Panc1 (cell line): ENCODE measurements around the gene ACSBG1. TPM values are rescaled to one million over a fixed set of nuclear protein-coding genes. Genes with fewer than 3 reads are reported as not detected.

Experiments
- ATAC-seq: fragments of 200-7000 bp; cut with Tn5 transposase; 2 replicates; pipeline ENCODE4 v1.9.1; 2020; ENCODE audit warnings: mild to moderate bottlenecking, moderate library complexity
- BruUV-seq: library from RNA; stranded (reverse); fragments of 400-500 nt; replicated peaks from 2 replicates; lab custom pipeline; 2021; lab: Mats Ljungman, UMichigan
- CTCF ChIA-PET: fragments of 300-600 bp; sonication (Branson Sonifier 250); formaldehyde crosslinking; loops from one replicate; lab custom pipeline; 2022; ENCODE audit warnings: antibody characterized with exemption; lab: Charles Lee
- POLR2A ChIA-PET: fragments of 300-600 bp; sonication (Branson Sonifier 250); formaldehyde crosslinking; loops from one replicate; lab custom pipeline; 2022; ENCODE audit warnings: antibody characterized with exemption; lab: Charles Lee
- DNase-seq: peaks from one replicate; pipeline ENCODE4 v3.0.0-alpha.2; 2010; ENCODE audit warnings: low read depth, low spot score
- H3K27ac ChIP-seq: 2 replicates; pipeline ENCODE4 v1.5.1; 2011; ENCODE audit warnings: mild to moderate bottlenecking, low read length, inconsistent platforms
- H3K27me3 ChIP-seq: fragments of 200-500 bp; sonication (Bioruptor generic); 2 replicates; pipeline ENCODE4 v1.6.0; 2014; ENCODE audit warnings: low read length, inconsistent platforms; ENCODE audit not compliant: control insufficient read depth, insufficient read depth
- H3K36me3 ChIP-seq: fragments of 200-500 bp; sonication (Bioruptor generic); 2 replicates; pipeline ENCODE4 v1.5.1; 2014; ENCODE audit warnings: inconsistent platforms, mild to moderate bottlenecking, low read length, moderate library complexity; ENCODE audit not compliant: control insufficient read depth, insufficient read depth
- H3K4me1 ChIP-seq: 2 replicates; pipeline ENCODE4 v1.5.1; 2011; ENCODE audit warnings: inconsistent platforms, mild to moderate bottlenecking, low read length, moderate library complexity; ENCODE audit not compliant: control insufficient read depth, insufficient read depth
- H3K4me3 ChIP-seq, 2 experiments: 2 replicates each; pipeline ENCODE4 v1.5.1; 2011 to 2012; ENCODE audit warnings: low read depth in 2 of 2, low read length in 2 of 2, mild to moderate bottlenecking in 2 of 2, inconsistent platforms in 1 of 2, moderate library complexity in 1 of 2
- H3K9me3 ChIP-seq: fragments of 200-500 bp; sonication (Bioruptor generic); 2 replicates; pipeline ENCODE4 v1.5.1; 2014; ENCODE audit warnings: low read depth, mild to moderate bottlenecking, inconsistent platforms, low read length, moderate library complexity; ENCODE audit not compliant: control insufficient read depth, insufficient read depth
- CTCF ChIP-seq: fragments of 450-650 bp; IDR thresholded peaks from 2 replicates; pipeline ENCODE4 v1.5.1; 2017; ENCODE audit warnings: mild to moderate bottlenecking
- POLR2AphosphoS5 ChIP-seq: IDR thresholded peaks from 2 replicates; pipeline ENCODE4 v1.6.1; 2012; ENCODE audit warnings: mild to moderate bottlenecking, low read depth, low read length, moderate library complexity
- REST ChIP-seq, 2 experiments: IDR thresholded peaks; 2 replicates each; pipeline ENCODE4 v1.6.1; 2011 to 2012; ENCODE audit warnings: low read depth in 2 of 2, control low read depth in 1 of 2, low read length in 1 of 2, mild to moderate bottlenecking in 1 of 2, moderate library complexity in 1 of 2; ENCODE audit not compliant: insufficient read depth in 1 of 2
- SIN3A ChIP-seq: IDR thresholded peaks from 2 replicates; pipeline ENCODE4 v1.6.1; 2012; ENCODE audit warnings: low read depth, mild to moderate bottlenecking, low read length, moderate library complexity, borderline replicate concordance; ENCODE audit not compliant: insufficient read depth
- TCF7L2 ChIP-seq: IDR thresholded peaks from 2 replicates; pipeline ENCODE4 v1.6.1; 2011; ENCODE audit warnings: mild to moderate bottlenecking, low read depth, low read length, inconsistent platforms
- in situ Hi-C: cut with HindIII; loops from 2 replicates; pipeline ENCODE4 v1.10.0; 2016; ENCODE audit warnings: low sequenced_read_pairs, low pct_unique_long_range_greater_than_20kb
- intact Hi-C: fragments of 100-400 bp; cut with micrococcal nuclease; formaldehyde crosslinking; loops from one replicate; pipeline ENCODE4 v1.10.0; 2022; ENCODE audit not compliant: unreplicated experiment
- total RNA-seq: library from RNA; stranded (reverse); gene quantifications from one replicate; pipeline ENCODE4 v1.2.1, GENCODE V29; 2021; ENCODE audit not compliant: unreplicated experiment

ACSBG1 gene
- total RNA-seq, 1 experiment from 2014 or later = 0.31 TPM

- H3K27ac ChIP-seq = no peak overlapping the region
- no TSS peak for BruUV-seq
- intact Hi-C loops = no loop called here
- ATAC-seq (no peak), DNase-seq (no peak)
- ChIA-PET POLR2A (interaction anchor here (0.6 to 0.7 kb wide), 2 partner anchors 29 to 1000 kb away, joined by 4 to 7 read pairs; no protein-coding TSS in a partner anchor), CTCF (interaction anchor here (0.6 kb wide), 1 partner anchor 96 kb away, joined by 6 read pairs; no protein-coding TSS in a partner anchor)
- H3K9me3 ChIP-seq = no peaks in the 10 kb centered on the region
- H3K4me3 ChIP-seq = no peak overlapping the region
- in situ Hi-C loops = no loop called here
- H3K36me3 ChIP-seq = no peaks in the 10 kb centered on the region
- TF ChIP-seq CTCF (no peak), TCF7L2 (no peak), REST (IDR thresholded peaks at IDR 0.05; ENCODE audit: insufficient read depth in 1 of 2, low read depth in 2 of 2, low read length in 1 of 2) (no peak), POLR2AphosphoS5 (no peak), SIN3A (no peak)
- no peaks in the 10 kb centered on the region for H3K27me3 ChIP-seq
- H3K4me1 ChIP-seq = peaks cover 56% of the 10 kb centered on the region
Observed at GRCh38 chr15:78208887-78209645, 25.3 kb downstream of the ACSBG1 start.

GRCh38 chr15:78208341-78208844 lies 26.0 kb downstream of the ACSBG1 start:
- BruUV-seq = no TSS peak
- Histone ChIP-seq H3K4me3 (no peak overlapping the region), H3K36me3 (no peaks in the 10 kb centered on the region), H3K4me1 (peaks cover 52% of the 10 kb centered on the region), H3K27me3 (no peaks in the 10 kb centered on the region), H3K27ac (no peak overlapping the region), H3K9me3 (no peaks in the 10 kb centered on the region)
- DNase-seq (no peak), ATAC-seq (no peak)
- in situ Hi-C loops (no loop called here), intact Hi-C loops (no loop called here)
- TF ChIP-seq REST (IDR thresholded peaks at IDR 0.05; ENCODE audit: insufficient read depth in 1 of 2, low read depth in 2 of 2, low read length in 1 of 2) = no peak
- ChIA-PET POLR2A (interaction anchor here (0.7 kb wide), 1 partner anchor 1000 kb away, joined by 7 read pairs; no protein-coding TSS in a partner anchor), CTCF (no interaction called here)
